Small intestine (tissue), 7 donors: ENCODE data around the gene QSER1. TPM values are rescaled to one million over a fixed set of nuclear protein-coding genes. Genes with fewer than 3 reads are reported as not detected.
A peak's percentile ranks its signal among the peaks of the same experiment; 100 is the strongest.

Source experiments
- DNase-seq, 2 donors: peaks; one replicate each; pipeline versions ENCODE4 v3.0.0 to v3.0.0-alpha.2; 2013
- FAIRE-seq: peaks from 2 replicates; lab custom pipeline; 2012; peaks lifted over from hg19 to GRCh38; lab: Jason Lieb, UNC
- H3K27ac ChIP-seq, 3 donors: one replicate each; pipeline ENCODE4 v1.5.1; 2013; ENCODE audit warnings: low read length in 2 of 3, mild to moderate bottlenecking in 2 of 3, control low read depth in 1 of 3, inconsistent platforms in 1 of 3, low read depth in 1 of 3, moderate library complexity in 1 of 3
- H3K27me3 ChIP-seq, 3 donors: one replicate each; pipeline ENCODE4 v1.6.1; 2013; ENCODE audit warnings: low read length in 3 of 3, inconsistent platforms in 1 of 3; ENCODE audit not compliant: control insufficient read depth in 3 of 3, insufficient read depth in 3 of 3
- H3K36me3 ChIP-seq, 3 donors: one replicate each; pipeline ENCODE4 v1.6.1; 2013; ENCODE audit warnings: low read length in 3 of 3, inconsistent platforms in 1 of 3, low read depth in 1 of 3, mild to moderate bottlenecking in 1 of 3, moderate library complexity in 1 of 3; ENCODE audit not compliant: control insufficient read depth in 3 of 3, insufficient read depth in 2 of 3
- H3K4me1 ChIP-seq, 3 donors: one replicate each; pipeline ENCODE4 v1.6.1; 2013; ENCODE audit warnings: low read length in 2 of 3, inconsistent platforms in 1 of 3, low read depth in 1 of 3, mild to moderate bottlenecking in 1 of 3, moderate library complexity in 1 of 3; ENCODE audit not compliant: control insufficient read depth in 3 of 3, insufficient read depth in 2 of 3
- H3K4me3 ChIP-seq, 3 donors: one replicate each; pipeline ENCODE4 v1.5.1; 2013; ENCODE audit warnings: low read length in 3 of 3, control low read depth in 1 of 3, inconsistent platforms in 1 of 3, low read depth in 1 of 3, mild to moderate bottlenecking in 1 of 3, moderate library complexity in 1 of 3
- H3K9me3 ChIP-seq, 2 donors: one replicate each; pipeline ENCODE4 v1.6.1; 2013; ENCODE audit warnings: low read depth in 1 of 2, low read length in 1 of 2; ENCODE audit not compliant: control insufficient read depth in 2 of 2, insufficient read depth in 1 of 2
- whole genome bisulfite sequencing, 3 donors: extraction: QIAGEN DNeasy Blood & Tissue Kit; methylation state at CpG; one replicate each; pipeline ENCODE4 v1.1.7; 2013; 5-methylcytosine and 5-hydroxymethylcytosine counted together
- polyA plus RNA-seq, 4 donors: library from polyadenylated mRNA; stranded (reverse) in 3 of 4; unstranded in 1 of 4; fragments of 200-250 nt in 3 of 4; fragments of 120-200 nt in 1 of 4; gene quantifications; one replicate each; pipeline versions ENCODE4 v1.2.1 to v1.2.3, GENCODE V29; 2013
- donor health status: healthy with polysubstance abuse.
- donor health status: control.
- donor health status: control.
- donor health status: Bipolar disorder and iron deficiency.
- donor health status: healthy.

QSER1 gene
- polyA plus RNA-seq, 4 donors, result 1.4 to 20.5 (median 3.2) TPM

DNA sequence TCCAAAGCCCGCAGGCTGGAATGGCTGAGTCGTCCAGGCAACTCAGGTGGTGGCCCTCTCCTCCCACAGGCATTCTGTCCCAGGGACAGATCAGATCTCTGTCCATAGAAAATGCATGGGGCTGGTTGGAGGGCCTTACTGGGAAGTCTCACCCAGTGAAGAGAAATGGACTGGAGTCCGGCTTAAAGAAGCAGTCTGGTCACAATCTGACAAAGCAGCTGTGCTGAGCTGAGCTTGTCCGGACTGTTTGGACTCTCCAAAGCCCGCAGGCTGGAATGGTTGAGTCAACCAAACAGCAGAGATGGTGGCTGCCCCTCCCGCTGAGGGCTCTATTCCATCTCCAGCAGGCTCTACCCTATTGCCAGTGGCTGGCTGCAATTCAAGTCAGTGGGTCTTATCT is 108.7 kb downstream of the QSER1 start:
- FAIRE-seq (no peak), DNase-seq (no peak)
- WGBS, 3 donors, result 81 to 90% (median 84%) methylated on average over 6 of the region's 6 CpGs
- Histone ChIP-seq H3K9me3 (peaks cover 0 to 3% of the 10 kb centered on the region in 2 donors), H3K27me3 (no peaks in the 10 kb centered on the region), H3K4me3 (no peak overlapping the region), H3K4me1 (no peaks in the 10 kb centered on the region), H3K36me3 (no peaks in the 10 kb centered on the region), H3K27ac (no peak overlapping the region)

DNA sequence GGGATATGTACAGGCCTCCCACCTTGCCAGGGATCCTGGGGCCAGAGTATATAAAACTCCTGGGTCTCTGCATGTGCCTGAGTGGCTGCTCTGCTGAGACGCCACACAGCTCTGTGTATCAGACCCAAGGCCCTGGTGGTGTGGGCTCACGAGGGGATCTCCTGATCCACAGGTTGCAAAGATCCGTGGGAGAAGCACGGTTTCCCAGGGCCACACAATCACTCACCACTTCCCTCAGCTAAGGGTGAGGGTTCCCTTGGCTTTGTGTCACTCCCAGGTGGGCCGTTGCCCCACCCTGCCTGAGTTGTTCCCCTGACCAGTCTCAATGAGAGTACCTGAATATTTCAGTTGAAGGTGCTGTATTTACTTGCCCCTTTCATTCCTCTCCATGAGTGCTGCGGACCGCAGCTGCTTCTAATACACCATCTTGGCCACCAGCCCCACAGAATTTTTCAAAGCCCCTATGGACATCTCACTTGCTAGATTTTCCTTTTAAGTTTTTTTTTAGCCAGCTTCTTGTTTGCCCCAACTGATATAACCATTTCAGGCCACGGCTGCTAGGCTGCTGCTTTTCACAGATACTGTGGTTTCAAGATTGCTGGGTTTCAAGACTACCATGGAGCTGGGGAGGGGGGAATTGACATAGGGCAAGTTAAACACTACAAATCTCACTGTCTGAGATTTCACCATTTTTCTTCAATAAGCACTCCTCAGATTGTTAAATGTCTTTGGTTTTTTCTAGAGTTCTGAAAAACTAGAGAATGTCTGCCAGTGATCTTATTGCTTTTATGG is 109.3 kb downstream of the QSER1 start:
- Histone ChIP-seq H3K9me3 (peaks cover 0 to 3% of the 10 kb centered on the region in 2 donors), H3K27me3 (no peaks in the 10 kb centered on the region), H3K4me3 (no peak overlapping the region), H3K4me1 (no peaks in the 10 kb centered on the region), H3K36me3 (no peaks in the 10 kb centered on the region), H3K27ac (no peak overlapping the region)
- no peak for FAIRE-seq
- no peak for DNase-seq
- 80 to 83% (median 81%) methylated on average over 8 of the region's 8 CpGs for WGBS, 3 donors

DNA sequence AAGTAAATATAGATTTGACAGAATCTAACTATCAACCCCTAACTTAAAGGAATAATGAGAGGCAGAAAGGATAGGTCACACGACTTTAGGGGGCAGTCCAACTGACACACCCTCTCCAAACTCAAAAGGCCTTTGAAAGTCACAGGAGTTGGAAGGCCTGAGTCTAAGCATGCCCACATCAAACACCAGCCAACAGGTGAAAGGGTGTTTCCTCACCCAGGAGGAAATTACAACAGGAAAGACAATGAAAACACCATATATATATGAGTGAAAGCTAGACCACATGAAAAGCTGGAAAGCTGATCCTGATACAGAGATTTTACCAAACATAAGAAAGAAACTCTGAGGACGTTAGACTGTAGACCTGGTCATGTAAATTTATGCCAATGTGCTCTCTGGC is 112.6 kb downstream of the QSER1 start:
- no peak for DNase-seq
- FAIRE-seq, result no peak
- H3K36me3 ChIP-seq, result no peaks in the 10 kb centered on the region
- no peak overlapping the region for H3K27ac ChIP-seq
- WGBS, 3 donors, result 34 to 42% (median 34%) methylated on average over 2 of the region's 2 CpGs
- no peaks in the 10 kb centered on the region for H3K9me3 ChIP-seq
- H3K4me1 ChIP-seq, result no peaks in the 10 kb centered on the region
- no peaks in the 10 kb centered on the region for H3K27me3 ChIP-seq
- H3K4me3 ChIP-seq, result no peak overlapping the region

- Histone ChIP-seq H3K27me3 (no peaks in the 10 kb centered on the region), H3K36me3 (no peaks in the 10 kb centered on the region), H3K4me1 (no peaks in the 10 kb centered on the region), H3K27ac (no peak overlapping the region), H3K9me3 (no peaks in the 10 kb centered on the region), H3K4me3 (no peak overlapping the region)
- DNase-seq (no peak), FAIRE-seq (no peak)
These were observed 113.4 kb downstream of the QSER1 start for GRCh38 chr11:33006010-33006409.

DNA sequence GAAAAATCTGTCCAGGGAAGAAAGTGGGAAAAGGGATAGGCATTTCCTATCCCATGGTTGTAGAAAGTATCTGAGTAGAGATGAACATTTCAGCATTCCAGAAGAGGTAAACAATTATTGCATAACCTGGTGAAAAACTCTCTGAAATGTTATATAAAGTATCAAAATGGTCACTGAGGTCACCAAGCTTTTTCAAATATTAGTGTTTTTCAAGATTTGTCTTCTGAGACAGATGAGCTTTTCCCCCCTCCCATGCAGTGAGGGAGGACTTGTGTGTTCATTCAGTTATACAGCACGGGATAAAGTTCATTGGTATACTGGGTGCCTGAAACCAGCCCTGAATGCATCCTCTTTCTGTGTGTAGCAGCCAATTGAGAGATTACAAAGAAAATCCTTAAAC is 121.1 kb downstream of the QSER1 start:
- Histone ChIP-seq H3K27me3 (peaks cover 0 to 2% (median 0%) of the 10 kb centered on the region in 3 donors), H3K4me1 (peaks cover 0 to 19% (median 2%) of the 10 kb centered on the region in 3 donors), H3K27ac (no peak overlapping the region), H3K9me3 (no peaks in the 10 kb centered on the region), H3K36me3 (no peaks in the 10 kb centered on the region), H3K4me3 (no peak overlapping the region)
- FAIRE-seq, result no peak
- peak; percentile 33 to 57 for DNase-seq
- 5 to 33% (median 32%) methylated on average over 1 of the region's 1 CpG for WGBS, 3 donors

DNA sequence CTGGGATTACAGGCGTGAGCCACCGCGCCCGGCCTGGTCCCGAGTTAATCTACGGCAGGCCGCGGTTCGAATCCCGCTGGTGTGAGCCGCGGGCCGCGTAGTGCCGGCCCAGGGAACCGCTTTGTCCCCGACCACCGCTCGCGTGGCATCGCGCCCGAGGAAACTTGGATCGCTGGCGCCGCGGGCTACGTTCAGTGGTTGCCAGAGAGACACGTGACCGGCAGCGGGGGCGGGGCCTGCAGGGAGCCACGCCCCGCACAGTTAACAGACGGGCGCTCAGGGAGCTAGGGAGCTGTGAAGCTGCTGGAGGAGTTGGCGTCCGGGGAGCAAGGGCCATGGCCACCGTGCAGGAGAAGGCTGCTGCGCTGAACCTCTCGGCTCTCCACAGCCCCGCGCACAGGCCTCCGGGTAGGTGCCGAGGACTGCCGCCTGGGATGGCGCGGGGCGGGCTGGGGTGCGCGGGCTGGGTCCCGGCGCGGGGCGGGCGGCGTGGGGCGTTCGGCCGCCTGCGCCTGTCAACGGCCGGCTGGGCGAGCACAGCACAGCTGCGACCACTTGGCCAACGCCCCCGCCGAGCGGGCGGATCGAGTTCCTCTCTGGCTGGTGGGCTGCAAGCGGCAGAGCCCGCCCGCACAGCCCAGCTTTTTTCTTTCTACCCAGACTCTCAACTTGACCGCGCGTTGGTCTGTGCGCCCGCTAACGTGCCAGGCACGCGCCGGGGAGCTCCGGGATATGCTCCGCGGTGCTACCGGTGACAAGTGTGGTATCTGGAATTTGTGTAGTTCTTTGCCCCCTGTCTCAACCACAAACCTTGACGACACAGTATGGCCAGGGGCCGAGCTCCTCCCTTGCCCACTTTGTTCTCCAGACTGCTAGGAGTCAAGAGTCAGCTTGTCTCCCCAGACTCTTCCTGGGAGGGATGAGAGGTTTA is 123.3 kb downstream of the QSER1 start, which contains the start of gene DEPDC7:
Gene DEPDC7, plus strand, starts transcription at position 258 of the 931 bp plus-strand sequence. Its CDS starts 78 bp downstream, at position 336.
- H3K36me3 ChIP-seq, result peaks cover 0 to 3% (median 0%) of the 10 kb centered on the region in 3 donors
- H3K9me3 ChIP-seq, result no peaks in the 10 kb centered on the region
- H3K27ac ChIP-seq, result peak within 1 kb of the TSS; percentile 70 to 85 (median 82)
- peak within 1 kb of the TSS; percentile 52 to 89 (median 81) for H3K4me3 ChIP-seq
- FAIRE-seq (no peak), DNase-seq (peak; percentile 92 to 97)
- H3K4me1 ChIP-seq, result peaks cover 0 to 36% (median 2%) of the 10 kb centered on the region in 3 donors
- H3K27me3 ChIP-seq, result peaks cover 0 to 2% (median 0%) of the 10 kb centered on the region in 3 donors
- WGBS, 3 donors, result 2 to 4% (median 3%) methylated on average over 51 to 89 of the region's 89 CpGs

GRCh38 chr11:33016654-33017053 is 124.0 kb downstream of the QSER1 start:
- peak overlapping the region in 2 of 3 donors; percentile 81 to 89 for H3K4me3 ChIP-seq
- peaks cover 0 to 2% (median 0%) of the 10 kb centered on the region in 3 donors for H3K27me3 ChIP-seq
- H3K4me1 ChIP-seq, result peaks cover 0 to 39% (median 2%) of the 10 kb centered on the region in 3 donors
- peaks cover 0 to 3% (median 0%) of the 10 kb centered on the region in 3 donors for H3K36me3 ChIP-seq
- DNase-seq (peak in 1 of 2 donors; percentile 26), FAIRE-seq (no peak)
- no peaks in the 10 kb centered on the region for H3K9me3 ChIP-seq
- peak overlapping the region in 2 of 3 donors; percentile 82 to 85 for H3K27ac ChIP-seq
- 15 to 39% (median 31%) methylated on average over 4 of the region's 4 CpGs for WGBS, 3 donors

DNA sequence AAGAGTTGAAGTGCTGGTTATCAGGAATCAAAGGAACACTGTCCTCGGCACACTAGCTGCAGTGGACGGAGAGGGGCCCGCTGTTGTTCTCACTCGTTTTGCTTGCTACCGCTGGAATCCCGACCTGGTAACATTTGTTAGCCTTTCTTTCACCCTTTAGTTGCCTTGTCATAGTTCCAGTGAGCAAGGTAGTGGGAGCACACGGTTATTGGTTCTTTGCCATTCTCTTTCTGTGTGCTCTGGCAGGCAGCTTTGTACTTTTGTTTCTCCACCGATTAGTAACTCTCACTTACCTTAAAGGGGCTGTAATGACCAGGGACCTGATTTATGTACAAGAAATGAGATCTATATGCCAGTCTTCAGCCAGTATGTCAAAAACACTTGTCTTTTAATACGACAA is 124.9 kb downstream of the QSER1 start:
- H3K36me3 ChIP-seq, result peaks cover 0 to 3% (median 0%) of the 10 kb centered on the region in 3 donors
- peak overlapping the region; percentile 74 to 85 (median 82) for H3K27ac ChIP-seq
- DNase-seq (peak in 1 of 2 donors; percentile 44), FAIRE-seq (no peak)
- 23 to 65% (median 38%) methylated on average over 9 of the region's 9 CpGs for WGBS, 3 donors
- peaks cover 0 to 38% (median 0%) of the 10 kb centered on the region in 3 donors for H3K4me1 ChIP-seq
- peaks cover 0 to 2% (median 0%) of the 10 kb centered on the region in 3 donors for H3K27me3 ChIP-seq
- H3K9me3 ChIP-seq, result no peaks in the 10 kb centered on the region
- peak overlapping the region in 2 of 3 donors; percentile 81 to 89 for H3K4me3 ChIP-seq
